ENCODE measurements around the gene THAP12. TPM values are rescaled to one million over a fixed set of nuclear protein-coding genes. Genes with fewer than 3 reads are reported as not detected.

The THAP12 gene
- total RNA-seq, 2 experiments from 2014 or later, result 51.1 to 52.9 TPM

GRCh38 chr11:76368490-76368889 lies 12.4 kb downstream of the THAP12 start:
- Mint-ChIP-seq H3K36me3 (ENCODE audit: low read depth) (peaks cover 13% of the 10 kb centered on the region), H3K27me3 (no peaks in the 10 kb centered on the region), H3K27ac (no peak overlapping the region), H3K4me3 (no peak overlapping the region), H3K4me1 (peaks cover 24% of the 10 kb centered on the region), H3K9me3 (no peaks in the 10 kb centered on the region)
- ChIA-PET POLR2A (no interaction called here), CTCF (no interaction called here)
- no peak for DNase-seq

GRCh38 chr11:76365038-76365679 lies 15.8 kb downstream of the THAP12 start:
- no peaks in the 10 kb centered on the region for H3K9me3 Mint-ChIP-seq
- no peak for DNase-seq
- peaks cover 19% of the 10 kb centered on the region for H3K4me1 Mint-ChIP-seq
- H3K36me3 Mint-ChIP-seq (ENCODE audit: low read depth), result peaks cover 34% of the 10 kb centered on the region
- ChIA-PET CTCF (interaction anchor here (1.2 kb wide), 1 partner anchor 157 kb away, joined by 3 read pairs; no protein-coding TSS in a partner anchor), POLR2A (no interaction called here)
- H3K4me3 Mint-ChIP-seq, result no peak overlapping the region
- no peaks in the 10 kb centered on the region for H3K27me3 Mint-ChIP-seq
- no peak overlapping the region for H3K27ac Mint-ChIP-seq

GRCh38 chr11:76362716-76363115 lies 18.2 kb downstream of the THAP12 start:
- Mint-ChIP-seq H3K4me1 (peaks cover 18% of the 10 kb centered on the region), H3K36me3 (ENCODE audit: low read depth) (peaks cover 45% of the 10 kb centered on the region), H3K27ac (no peak overlapping the region), H3K4me3 (no peak overlapping the region), H3K27me3 (no peaks in the 10 kb centered on the region), H3K9me3 (no peaks in the 10 kb centered on the region)
- ChIA-PET POLR2A (no interaction called here), CTCF (interaction anchor here (1.4 kb wide), 1 partner anchor 210 kb away, joined by 3 read pairs; no protein-coding TSS in a partner anchor)
- DNase-seq, result no peak

GRCh38 chr11:76361776-76362175 lies 19.2 kb downstream of the THAP12 start:
- ChIA-PET CTCF (interaction anchor here (1.1 to 1.4 kb wide), 2 partner anchors 209 to 372 kb away, joined by 3 read pairs; no protein-coding TSS in a partner anchor), POLR2A (no interaction called here)
- Mint-ChIP-seq H3K36me3 (ENCODE audit: low read depth) (peaks cover 50% of the 10 kb centered on the region), H3K4me3 (no peak overlapping the region), H3K27ac (no peak overlapping the region), H3K4me1 (peaks cover 18% of the 10 kb centered on the region), H3K27me3 (no peaks in the 10 kb centered on the region), H3K9me3 (no peaks in the 10 kb centered on the region)
- no peak for DNase-seq

- H3K27ac Mint-ChIP-seq, result no peak overlapping the region
- POLR2A ChIA-PET, result no interaction called here
- CTCF ChIA-PET, result interaction anchor here (1.1 to 1.4 kb wide), 2 partner anchors 209 to 373 kb away, joined by 3 read pairs; no protein-coding TSS in a partner anchor
Measured at GRCh38 chr11:76361374-76361773, 19.6 kb downstream of the THAP12 start.

GRCh38 chr11:76355172-76355571 lies 25.8 kb downstream of the THAP12 start:
- no peaks in the 10 kb centered on the region for H3K4me1 Mint-ChIP-seq
- peaks cover 10% of the 10 kb centered on the region for H3K9me3 Mint-ChIP-seq
- no peak for DNase-seq
- no peak overlapping the region for H3K4me3 Mint-ChIP-seq
- H3K27ac Mint-ChIP-seq, result no peak overlapping the region
- H3K36me3 Mint-ChIP-seq (ENCODE audit: low read depth), result peaks cover 73% of the 10 kb centered on the region
- POLR2A ChIA-PET, result no interaction called here
- H3K27me3 Mint-ChIP-seq, result no peaks in the 10 kb centered on the region
- CTCF ChIA-PET, result no interaction called here

More at GRCh38 chr11:76361374-76361773, 19.6 kb downstream of the THAP12 start:
- H3K9me3 Mint-ChIP-seq, result no peaks in the 10 kb centered on the region
- H3K36me3 Mint-ChIP-seq (ENCODE audit: low read depth), result peaks cover 51% of the 10 kb centered on the region
- H3K4me1 Mint-ChIP-seq, result peaks cover 18% of the 10 kb centered on the region
- no peaks in the 10 kb centered on the region for H3K27me3 Mint-ChIP-seq
- H3K4me3 Mint-ChIP-seq, result no peak overlapping the region
- no peak for DNase-seq

- H3K4me1 Mint-ChIP-seq, result no peaks in the 10 kb centered on the region
- POLR2A ChIA-PET, result no interaction called here
- H3K27ac Mint-ChIP-seq, result no peak overlapping the region
Measured at GRCh38 chr11:76348348-76348747, 32.6 kb downstream of the THAP12 start.

GRCh38 chr11:76347466-76347865 lies 33.5 kb downstream of the THAP12 start:
- POLR2A ChIA-PET, result no interaction called here
- Mint-ChIP-seq H3K27me3 (no peaks in the 10 kb centered on the region), H3K4me1 (no peaks in the 10 kb centered on the region), H3K9me3 (no peaks in the 10 kb centered on the region), H3K27ac (no peak overlapping the region), H3K4me3 (no peak overlapping the region), H3K36me3 (ENCODE audit: low read depth) (peaks cover 31% of the 10 kb centered on the region)
- no peak for DNase-seq
- CTCF ChIA-PET, result interaction anchor here (1.3 kb wide), 1 partner anchor 139 kb away, joined by 3 read pairs; no protein-coding TSS in a partner anchor

More at GRCh38 chr11:76348348-76348747, 32.6 kb downstream of the THAP12 start:
- Mint-ChIP-seq H3K4me3 (no peak overlapping the region), H3K36me3 (ENCODE audit: low read depth) (peaks cover 40% of the 10 kb centered on the region), H3K9me3 (no peaks in the 10 kb centered on the region), H3K27me3 (no peaks in the 10 kb centered on the region)
- DNase-seq, result no peak
- CTCF ChIA-PET, result interaction anchor here (1.3 kb wide), 1 partner anchor 140 kb away, joined by 3 read pairs; no protein-coding TSS in a partner anchor

GRCh38 chr11:76339221-76339620 lies 41.7 kb downstream of the THAP12 start:
- CTCF ChIA-PET, result interaction anchor here (0.7 to 1.3 kb wide), 2 partner anchors 27 to 341 kb away, joined by 3 read pairs; no protein-coding TSS in a partner anchor
- Mint-ChIP-seq H3K9me3 (peaks cover 16% of the 10 kb centered on the region), H3K27me3 (no peaks in the 10 kb centered on the region), H3K36me3 (ENCODE audit: low read depth) (peaks cover 8% of the 10 kb centered on the region), H3K4me3 (no peak overlapping the region), H3K27ac (peak overlapping the region; percentile 56), H3K4me1 (peaks cover 28% of the 10 kb centered on the region)
- POLR2A ChIA-PET, result interaction anchor here (0.8 kb wide), 1 partner anchor 14 kb away, joined by 3 read pairs; no protein-coding TSS in a partner anchor
- DNase-seq, result no peak

- peaks cover 28% of the 10 kb centered on the region for H3K4me1 Mint-ChIP-seq
- H3K36me3 Mint-ChIP-seq (ENCODE audit: low read depth), result peaks cover 10% of the 10 kb centered on the region
- peaks cover 23% of the 10 kb centered on the region for H3K9me3 Mint-ChIP-seq
- POLR2A ChIA-PET, result no interaction called here
- H3K27me3 Mint-ChIP-seq, result no peaks in the 10 kb centered on the region
- H3K27ac Mint-ChIP-seq, result peak overlapping the region; percentile 29
- no peak for DNase-seq
- no peak overlapping the region for H3K4me3 Mint-ChIP-seq
- CTCF ChIA-PET, result no interaction called here
Measured at GRCh38 chr11:76337923-76338322, 43.0 kb downstream of the THAP12 start.

GRCh38 chr11:76337469-76337868 lies 43.5 kb downstream of the THAP12 start:
- POLR2A ChIA-PET, result no interaction called here
- no peaks in the 10 kb centered on the region for H3K27me3 Mint-ChIP-seq
- no peak overlapping the region for H3K4me3 Mint-ChIP-seq
- H3K9me3 Mint-ChIP-seq, result peaks cover 23% of the 10 kb centered on the region
- peaks cover 28% of the 10 kb centered on the region for H3K4me1 Mint-ChIP-seq
- peaks cover 10% of the 10 kb centered on the region for H3K36me3 Mint-ChIP-seq (ENCODE audit: low read depth)
- CTCF ChIA-PET, result no interaction called here
- no peak for DNase-seq
- peak overlapping the region; percentile 29 for H3K27ac Mint-ChIP-seq

GRCh38 chr11:76336597-76336996 lies 44.3 kb downstream of the THAP12 start:
- ChIA-PET CTCF (no interaction called here), POLR2A (no interaction called here)
- Mint-ChIP-seq H3K4me1 (peaks cover 28% of the 10 kb centered on the region), H3K4me3 (no peak overlapping the region), H3K27ac (no peak overlapping the region), H3K36me3 (ENCODE audit: low read depth) (peaks cover 10% of the 10 kb centered on the region), H3K9me3 (peaks cover 23% of the 10 kb centered on the region), H3K27me3 (no peaks in the 10 kb centered on the region)
- DNase-seq, result no peak

GRCh38 chr11:76335842-76336241 lies 45.1 kb downstream of the THAP12 start:
- Mint-ChIP-seq H3K4me1 (peaks cover 28% of the 10 kb centered on the region), H3K4me3 (no peak overlapping the region), H3K27ac (no peak overlapping the region), H3K27me3 (no peaks in the 10 kb centered on the region), H3K36me3 (ENCODE audit: low read depth) (peaks cover 10% of the 10 kb centered on the region), H3K9me3 (peaks cover 23% of the 10 kb centered on the region)
- ChIA-PET POLR2A (no interaction called here), CTCF (no interaction called here)
- no peak for DNase-seq

GRCh38 chr11:76334826-76335389 lies 46.0 kb downstream of the THAP12 start:
- Mint-ChIP-seq H3K27ac (no peak overlapping the region), H3K4me3 (no peak overlapping the region), H3K9me3 (peaks cover 23% of the 10 kb centered on the region), H3K36me3 (ENCODE audit: low read depth) (peaks cover 10% of the 10 kb centered on the region), H3K27me3 (no peaks in the 10 kb centered on the region), H3K4me1 (peaks cover 23% of the 10 kb centered on the region)
- ChIA-PET POLR2A (no interaction called here), CTCF (no interaction called here)
- no peak for DNase-seq
